ENCODE measurements around the gene GLI1. TPM values are rescaled to one million over a fixed set of nuclear protein-coding genes. Genes with fewer than 3 reads are reported as not detected.

Gene GLI1
- total and polyA plus RNA-seq, 11 donors = 0.08 to 2.6 (median 0.83) TPM

GRCh38 chr12:57521525-57522010 lies 62.0 kb downstream of the GLI1 start:
- TF ChIP-seq POLR2A (IDR thresholded peaks at IDR 0.05) (no peak), CTCF (IDR thresholded peaks at IDR 0.05) (peak in 1 of 12 donors; percentile 23)
- Histone ChIP-seq H3K27ac (peak overlapping the region; percentile 94 to 100 (median 98)), H3K27me3 (no peaks in the 10 kb centered on the region), H3K4me1 (peaks cover 0 to 69% (median 60%) of the 10 kb centered on the region in 12 donors), H3K36me3 (peaks cover 0 to 53% (median 36%) of the 10 kb centered on the region in 9 donors), H3K9me3 (no peaks in the 10 kb centered on the region), H3K4me3 (peak overlapping the region in 10 of 12 donors; percentile 73 to 94 (median 86))
- peak in 4 of 5 donors; percentile 50 to 63 (median 58) for DNase-seq
- intact Hi-C loops (cut with DNase I) = loop anchor here in 3 of 10 donors (2.0 kb wide), 2 partner anchors 25 to 97 kb away; partner anchors contain the start of gene DCTN2 (in 2 of the 3)
- 29 to 38% (median 34%) methylated on average over 17 of the region's 17 CpGs for WGBS, 4 donors
- ATAC-seq = peak in 1 of 4 donors; percentile 18

MicroRNA genes within 50 kb of the gene (microRNA counts, 767-probe panel; counts per million panel counts)
- 0 to 1,280 counts per million in 2 donors for microRNA hsa-miR-616-3p

Small RNAs within 50 kb of the gene (microRNA-seq; reads per million reads assigned to microRNA genes)
- gene MIR616 (0 to 1.8 (median 0.82) reads per million in 4 donors), gene MIR6758 (0 to 0.21 (median 0.06) reads per million in 4 donors)

Other genes starting within 250 kb of the GLI1 start
- 1 to 10 TPM; 1.9 to 8.0 (median 3.2) TPM for gene NXPH4, start 243.0 kb upstream of the GLI1 start, total RNA-seq
- gene NXPH4, start 243.0 kb upstream of the GLI1 start, polyA plus RNA-seq = 1 to 10 TPM; 1.3 to 2.3 TPM
- 10 to 100 TPM; 26.2 to 46.7 (median 35.5) TPM for gene SHMT2, start 230.1 kb upstream of the GLI1 start, total RNA-seq
- 10 to 100 TPM; 15.9 to 76.5 TPM for gene SHMT2, start 230.1 kb upstream of the GLI1 start, polyA plus RNA-seq
- gene STAC3, start 208.6 kb upstream of the GLI1 start, total RNA-seq = 1 to 10 TPM in 3 of 9 donors, under 1 TPM in 5, not detected in 1; 0.47 to 5.7 (median 0.92) TPM
- gene STAC3, start 208.6 kb upstream of the GLI1 start, polyA plus RNA-seq = under 1 TPM; 0.61 to 0.67 TPM
- 100 to 1,000 TPM in 1 of 9 donors, 10 to 100 TPM in 8; 33.1 to 102 (median 61.9) TPM for gene R3HDM2, start 28.7 kb upstream of the GLI1 start, total RNA-seq
- 10 to 100 TPM; 12.7 to 24.5 TPM for gene R3HDM2, start 28.7 kb upstream of the GLI1 start, polyA plus RNA-seq
- under 1 TPM in 1 of 9 donors, not detected in 8; 0.27 TPM for gene INHBC, start 25.0 kb upstream of the GLI1 start, total RNA-seq
- gene INHBC, start 25.0 kb upstream of the GLI1 start, polyA plus RNA-seq = under 1 TPM in 1 of 2 donors, not detected in 1; 0.03 TPM
- gene INHBE, start 4.5 kb upstream of the GLI1 start, total RNA-seq = under 1 TPM in 1 of 9 donors, not detected in 8; 0.64 TPM
- under 1 TPM in 1 of 2 donors, not detected in 1; 0.03 TPM for gene INHBE, start 4.5 kb upstream of the GLI1 start, polyA plus RNA-seq
- 10 to 100 TPM in 2 of 9 donors, 1 to 10 TPM in 7; 2.2 to 33.4 (median 3.9) TPM for gene ARHGAP9, start 20.1 kb downstream of the GLI1 start, total RNA-seq
- 1 to 10 TPM; 1.7 to 3.4 TPM for gene ARHGAP9, start 20.1 kb downstream of the GLI1 start, polyA plus RNA-seq
- 100 to 1,000 TPM in 1 of 9 donors, 10 to 100 TPM in 8; 36.8 to 109 (median 69.7) TPM for gene MARS1, start 28.3 kb downstream of the GLI1 start, total RNA-seq
- gene MARS1, start 28.3 kb downstream of the GLI1 start, polyA plus RNA-seq = 10 to 100 TPM; 91.7 to 98.0 TPM
- gene DDIT3, start 60.7 kb downstream of the GLI1 start, total RNA-seq = 10 to 100 TPM; 11.5 to 30.9 (median 17.5) TPM
- gene DDIT3, start 60.7 kb downstream of the GLI1 start, polyA plus RNA-seq = 10 to 100 TPM; 58.3 to 60.5 TPM
- 10 to 100 TPM; 13.1 to 43.3 (median 30.1) TPM for gene MBD6, start 63.0 kb downstream of the GLI1 start, total RNA-seq
- gene MBD6, start 63.0 kb downstream of the GLI1 start, polyA plus RNA-seq = 10 to 100 TPM; 11.4 to 17.2 TPM
- 100 to 1,000 TPM in 5 of 9 donors, 10 to 100 TPM in 4; 84.4 to 159 (median 109) TPM for gene DCTN2, start 87.4 kb downstream of the GLI1 start, total RNA-seq
- 100 to 1,000 TPM in 1 of 2 donors, 10 to 100 TPM in 1; 62.3 to 228 TPM for gene DCTN2, start 87.4 kb downstream of the GLI1 start, polyA plus RNA-seq
- gene KIF5A, start 90.3 kb downstream of the GLI1 start, total RNA-seq = under 1 TPM in 6 of 9 donors, not detected in 3; 0.07 to 0.31 (median 0.17) TPM
- gene KIF5A, start 90.3 kb downstream of the GLI1 start, polyA plus RNA-seq = under 1 TPM; 0.06 to 0.08 TPM
- gene PIP4K2C, start 131.4 kb downstream of the GLI1 start, total RNA-seq = 10 to 100 TPM; 12.9 to 31.0 (median 17.0) TPM
- gene PIP4K2C, start 131.4 kb downstream of the GLI1 start, polyA plus RNA-seq = 10 to 100 TPM in 1 of 2 donors, 1 to 10 TPM in 1; 4.6 to 22.6 TPM
- 10 to 100 TPM; 15.6 to 30.7 (median 22.4) TPM for gene DTX3, start 145.0 kb downstream of the GLI1 start, total RNA-seq
- gene DTX3, start 145.0 kb downstream of the GLI1 start, polyA plus RNA-seq = 10 to 100 TPM; 16.3 to 28.3 TPM
- 10 to 100 TPM in 4 of 9 donors, 1 to 10 TPM in 5; 5.5 to 11.5 (median 9.5) TPM for gene ARHGEF25, start 151.7 kb downstream of the GLI1 start, total RNA-seq
- gene ARHGEF25, start 151.7 kb downstream of the GLI1 start, polyA plus RNA-seq = 10 to 100 TPM; 10.2 to 20.3 TPM
- 1 to 10 TPM; 1.9 to 8.8 (median 5.9) TPM for gene B4GALNT1, start 173.4 kb downstream of the GLI1 start, total RNA-seq
- gene B4GALNT1, start 173.4 kb downstream of the GLI1 start, polyA plus RNA-seq = 1 to 10 TPM; 2.6 to 5.1 TPM
- 100 to 1,000 TPM in 7 of 9 donors, 10 to 100 TPM in 2; 93.4 to 188 (median 130) TPM for gene OS9, start 234.3 kb downstream of the GLI1 start, total RNA-seq
- gene OS9, start 234.3 kb downstream of the GLI1 start, polyA plus RNA-seq = 100 to 1,000 TPM in 1 of 2 donors, 10 to 100 TPM in 1; 89.4 to 196 TPM